Neuron (in vitro differentiated cells): ENCODE measurements around the gene MYH9.
"Not testable (repeated sequence)": the region's sequence is repeated elsewhere in the genome, so short reads cannot be mapped to it uniquely, and the experiment has no call there.

ENCODE experiments used
- H2AFZ ChIP-seq: one replicate; pipeline ENCODE4 v1.6.1; 2013; ENCODE audit warnings: low read depth, mild to moderate bottlenecking, inconsistent platforms, low read length, moderate library complexity
- H3K27me3 ChIP-seq: one replicate; pipeline ENCODE4 v1.6.1; 2013; ENCODE audit warnings: low read length; ENCODE audit not compliant: insufficient read depth
- H3K36me3 ChIP-seq: one replicate; pipeline ENCODE4 v1.6.1; 2013; ENCODE audit warnings: low read length; ENCODE audit not compliant: insufficient read depth
- H3K4me1 ChIP-seq: one replicate; pipeline ENCODE4 v1.6.1; 2013; ENCODE audit warnings: low read length; ENCODE audit not compliant: insufficient read depth
- H3K4me3 ChIP-seq: 2 replicates; pipeline ENCODE4 v1.5.1; 2013; ENCODE audit warnings: mild to moderate bottlenecking, low read length, moderate library complexity
- H3K9me3 ChIP-seq: one replicate; pipeline ENCODE4 v1.6.1; 2013; ENCODE audit warnings: low read length

The MYH9 gene

GRCh38 chr22:36291831-36292740, 95.7 kb downstream of the MYH9 start:
- no peaks in the 10 kb centered on the region for H3K27me3 ChIP-seq
- no peak overlapping the region for H3K4me3 ChIP-seq
- H2AFZ ChIP-seq: no peak overlapping the region
- H3K4me1 ChIP-seq: no peaks in the 10 kb centered on the region
- peaks cover 10% of the 10 kb centered on the region for H3K9me3 ChIP-seq
- H3K36me3 ChIP-seq: peaks cover 78% of the 10 kb centered on the region

- not testable (repeated sequence) for H3K4me1 ChIP-seq, H3K27me3 ChIP-seq, H3K9me3 ChIP-seq, H3K4me3 ChIP-seq, H2AFZ ChIP-seq
- peaks cover 72% of the 10 kb centered on the region for H3K36me3 ChIP-seq
Measured at GRCh38 chr22:36290391-36291075, 97.2 kb downstream of the MYH9 start.

GRCh38 chr22:36289948-36290371, 97.8 kb downstream of the MYH9 start:
- not testable (repeated sequence) for H3K27me3 ChIP-seq, H3K4me1 ChIP-seq, H2AFZ ChIP-seq, H3K9me3 ChIP-seq, H3K4me3 ChIP-seq
- peaks cover 72% of the 10 kb centered on the region for H3K36me3 ChIP-seq

GRCh38 chr22:36289406-36289870, 98.3 kb downstream of the MYH9 start:
- H3K36me3 ChIP-seq: peaks cover 72% of the 10 kb centered on the region
- no peak overlapping the region for H3K4me3 ChIP-seq
- H3K9me3 ChIP-seq: peaks cover 10% of the 10 kb centered on the region
- no peak overlapping the region for H2AFZ ChIP-seq
- no peaks in the 10 kb centered on the region for H3K27me3 ChIP-seq
- H3K4me1 ChIP-seq: no peaks in the 10 kb centered on the region

- Histone ChIP-seq H3K27me3 (no peaks in the 10 kb centered on the region), H3K4me1 (no peaks in the 10 kb centered on the region), H3K4me3 (no peak overlapping the region), H3K9me3 (peaks cover 10% of the 10 kb centered on the region), H3K36me3 (peaks cover 72% of the 10 kb centered on the region), H2AFZ (no peak overlapping the region)
Measured at GRCh38 chr22:36288571-36289405, 99.0 kb downstream of the MYH9 start.

- Histone ChIP-seq H3K27me3 (no peaks in the 10 kb centered on the region), H3K9me3 (peaks cover 10% of the 10 kb centered on the region), H3K4me1 (no peaks in the 10 kb centered on the region), H3K36me3 (peaks cover 67% of the 10 kb centered on the region), H3K4me3 (no peak overlapping the region), H2AFZ (no peak overlapping the region)
Measured at GRCh38 chr22:36287881-36288515, 99.8 kb downstream of the MYH9 start.

- no peaks in the 10 kb centered on the region for H3K27me3 ChIP-seq
- H3K4me3 ChIP-seq: no peak overlapping the region
- no peaks in the 10 kb centered on the region for H3K9me3 ChIP-seq
- peaks cover 63% of the 10 kb centered on the region for H3K36me3 ChIP-seq
- H2AFZ ChIP-seq: no peak overlapping the region
- peaks cover 11% of the 10 kb centered on the region for H3K4me1 ChIP-seq
Measured at GRCh38 chr22:36286096-36286957, 101.4 kb downstream of the MYH9 start.

GRCh38 chr22:36285545-36285944, 102.2 kb downstream of the MYH9 start:
- Histone ChIP-seq H3K36me3 (peaks cover 66% of the 10 kb centered on the region), H3K9me3 (no peaks in the 10 kb centered on the region)

GRCh38 chr22:36285017-36285416, 102.8 kb downstream of the MYH9 start:
- Histone ChIP-seq H2AFZ (no peak overlapping the region), H3K36me3 (peaks cover 66% of the 10 kb centered on the region), H3K27me3 (no peaks in the 10 kb centered on the region), H3K4me1 (peaks cover 11% of the 10 kb centered on the region), H3K4me3 (no peak overlapping the region), H3K9me3 (no peaks in the 10 kb centered on the region)

More at GRCh38 chr22:36285545-36285944, 102.2 kb downstream of the MYH9 start:
- Histone ChIP-seq H2AFZ (no peak overlapping the region), H3K27me3 (no peaks in the 10 kb centered on the region), H3K4me3 (no peak overlapping the region), H3K4me1 (peaks cover 11% of the 10 kb centered on the region)

GRCh38 chr22:36284171-36284571, 103.6 kb downstream of the MYH9 start:
- H3K4me3 ChIP-seq: no peak overlapping the region
- peaks cover 11% of the 10 kb centered on the region for H3K4me1 ChIP-seq
- H3K27me3 ChIP-seq: no peaks in the 10 kb centered on the region
- peaks cover 57% of the 10 kb centered on the region for H3K36me3 ChIP-seq
- no peaks in the 10 kb centered on the region for H3K9me3 ChIP-seq
- H2AFZ ChIP-seq: no peak overlapping the region

- no peak overlapping the region for H3K4me3 ChIP-seq
- no peak overlapping the region for H2AFZ ChIP-seq
- H3K27me3 ChIP-seq: no peaks in the 10 kb centered on the region
- H3K36me3 ChIP-seq: peaks cover 41% of the 10 kb centered on the region
- peaks cover 11% of the 10 kb centered on the region for H3K4me1 ChIP-seq
- H3K9me3 ChIP-seq: no peaks in the 10 kb centered on the region
Measured at GRCh38 chr22:36282328-36282831, 105.4 kb downstream of the MYH9 start.
